Common myeloid progenitor, CD34-positive (primary cell): ENCODE measurements around the gene SRL.

Experiments used
- CTCF ChIA-PET: fragments of 350-600 bp; sonication (Branson Sonifier 250); formaldehyde crosslinking; loops from one replicate; lab custom pipeline; 2021; ENCODE audit warnings: antibody characterized with exemption; lab: Charles Lee
- POLR2A ChIA-PET: fragments of 350-600 bp; sonication (Branson Sonifier 250); formaldehyde crosslinking; loops from one replicate; lab custom pipeline; 2021; ENCODE audit warnings: antibody characterized with exemption; lab: Charles Lee
- DNase-seq, 3 donors: peaks; one replicate each; pipeline versions ENCODE4 v3.0.0 to v3.0.0-alpha.2; 2013
- H3K27ac ChIP-seq, 2 experiments: 1 replicate in 1 of 2; 2 replicates in 1 of 2; pipeline ENCODE4 v1.7.0; 2013; ENCODE audit warnings: inconsistent platforms in 2 of 2, low read length in 2 of 2, mild to moderate bottlenecking in 2 of 2, low read depth in 1 of 2, moderate library complexity in 1 of 2; ENCODE audit not compliant: severe bottlenecking in 2 of 2, insufficient read depth in 1 of 2, poor library complexity in 1 of 2
- H3K27me3 ChIP-seq, 5 experiments: replicated peaks in 2 of 5; 1 replicate in 3 of 5; 2 replicates in 2 of 5; pipeline versions ENCODE4 v1.6.1 to v1.7.0; 2013; ENCODE audit warnings: low read length in 4 of 5, mild to moderate bottlenecking in 2 of 5, moderate library complexity in 2 of 5, inconsistent platforms in 1 of 5; ENCODE audit not compliant: insufficient read depth in 5 of 5, control insufficient read depth in 4 of 5
- H3K36me3 ChIP-seq, 4 experiments: 1 replicate in 2 of 4; 2 replicates in 2 of 4; pipeline versions ENCODE4 v1.6.1 to v1.7.0; 2013; ENCODE audit warnings: low read length in 3 of 4, control low read depth in 1 of 4, mild to moderate bottlenecking in 1 of 4; ENCODE audit not compliant: control insufficient read depth in 4 of 4, insufficient read depth in 4 of 4
- H3K4me1 ChIP-seq, 4 experiments: 1 replicate in 3 of 4; 2 replicates in 1 of 4; pipeline versions ENCODE4 v1.6.1 to v1.7.1; 2013; ENCODE audit warnings: low read length in 3 of 4, mild to moderate bottlenecking in 3 of 4, control low read depth in 1 of 4, inconsistent platforms in 1 of 4, moderate library complexity in 1 of 4; ENCODE audit not compliant: control insufficient read depth in 4 of 4, insufficient read depth in 4 of 4; ENCODE audit errors: control extremely low read depth in 1 of 4
- H3K4me3 ChIP-seq, 7 experiments: 1 replicate in 4 of 7; 2 replicates in 3 of 7; pipeline versions ENCODE4 v1.5.1 to v1.7.0; 2013; ENCODE audit warnings: mild to moderate bottlenecking in 7 of 7, low read length in 6 of 7, moderate library complexity in 6 of 7, inconsistent platforms in 2 of 7, low read depth in 2 of 7, control low read depth in 1 of 7; ENCODE audit not compliant: insufficient read depth in 4 of 7, control insufficient read depth in 1 of 7; ENCODE audit errors: extremely low read depth in 1 of 7
- H3K9me3 ChIP-seq, 5 experiments: 1 replicate in 4 of 5; 2 replicates in 1 of 5; pipeline versions ENCODE4 v1.6.1 to v1.7.1; 2013; ENCODE audit warnings: low read length in 4 of 5, mild to moderate bottlenecking in 2 of 5, inconsistent platforms in 1 of 5, low read depth in 1 of 5, moderate library complexity in 1 of 5; ENCODE audit not compliant: control insufficient read depth in 4 of 5, insufficient read depth in 2 of 5; ENCODE audit errors: control extremely low read depth in 1 of 5
- WGBS: methylation state at CpG from one replicate; pipeline ENCODE4 v1.1.5; 2013; ENCODE audit not compliant: insufficient coverage; 5-methylcytosine and 5-hydroxymethylcytosine counted together

Gene SRL

DNA sequence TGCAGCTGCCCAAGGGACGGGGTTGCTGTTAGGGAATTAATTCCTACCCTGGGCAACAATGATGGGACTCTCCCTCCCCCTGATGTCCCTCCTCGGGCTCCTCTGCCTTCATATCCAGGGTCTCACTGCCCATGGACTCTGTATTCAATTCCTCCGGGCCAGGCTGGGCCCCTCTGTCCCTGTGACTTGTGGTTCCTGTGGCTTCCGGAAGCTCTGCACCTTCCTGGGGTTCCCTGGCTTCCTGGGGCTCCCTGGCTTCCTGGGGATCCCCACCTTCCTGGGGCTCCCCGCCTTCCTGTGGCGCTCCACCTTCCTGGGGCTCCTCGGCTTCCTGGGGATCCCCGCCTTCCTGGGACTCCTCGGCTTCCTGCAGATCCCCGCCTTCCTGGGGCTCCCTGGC is 35.2 kb downstream of the SRL start:
- ChIA-PET POLR2A (no interaction called here), CTCF (interaction anchor here (0.6 to 1.1 kb wide), 3 partner anchors 9 to 47 kb away, joined by 3 to 4 read pairs (median 3); no protein-coding TSS in a partner anchor)
- DNase-seq: peak in 1 of 3 donors; percentile 22
- peaks cover 0 to 13% (median 12%) of the 10 kb centered on the region in 4 experiments for H3K4me1 ChIP-seq
- no peak overlapping the region for H3K27ac ChIP-seq
- peaks cover 0 to 11% (median 5%) of the 10 kb centered on the region in 5 experiments for H3K27me3 ChIP-seq
- WGBS: 4% methylated on average over 10 of the region's 10 CpGs
- no peaks in the 10 kb centered on the region for H3K36me3 ChIP-seq
- H3K9me3 ChIP-seq: no peaks in the 10 kb centered on the region
- peak overlapping the region in 4 of 7 experiments; percentile 35 to 58 (median 37) for H3K4me3 ChIP-seq

DNA sequence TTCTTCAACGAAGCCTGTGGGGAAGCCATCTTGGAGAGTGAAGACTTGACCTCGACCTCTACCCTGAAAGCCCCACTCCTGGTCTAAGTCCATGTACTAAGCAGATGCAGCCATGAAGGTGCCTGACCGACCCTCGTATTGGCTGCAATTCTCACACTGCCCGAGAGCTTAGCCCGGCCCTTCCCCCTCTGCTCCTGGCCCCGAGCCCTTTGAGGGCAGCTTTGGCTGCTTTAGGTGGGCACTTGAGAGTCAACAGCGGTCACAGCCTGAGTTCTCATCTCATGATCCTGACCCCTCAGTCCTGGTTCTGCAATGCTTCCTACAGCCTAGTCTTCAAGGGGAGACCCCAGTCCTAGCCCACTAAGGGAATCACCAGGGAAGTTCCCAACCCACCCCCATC is 35.9 kb downstream of the SRL start:
- no peaks in the 10 kb centered on the region for H3K9me3 ChIP-seq
- H3K4me3 ChIP-seq: no peak overlapping the region
- peaks cover 0 to 13% (median 12%) of the 10 kb centered on the region in 4 experiments for H3K4me1 ChIP-seq
- no peak overlapping the region for H3K27ac ChIP-seq
- CTCF ChIA-PET: interaction anchor here (0.6 to 5.0 kb wide), 5 partner anchors 9 to 124 kb away, joined by 3 to 25 read pairs (median 3); no protein-coding TSS in a partner anchor
- peaks cover 0 to 11% (median 5%) of the 10 kb centered on the region in 5 experiments for H3K27me3 ChIP-seq
- no peaks in the 10 kb centered on the region for H3K36me3 ChIP-seq
- POLR2A ChIA-PET: no interaction called here
- DNase-seq: no peak
- WGBS: 89% methylated on average over 8 of the region's 8 CpGs

GRCh38 chr16:4204521-4204920 is 37.4 kb downstream of the SRL start:
- Histone ChIP-seq H3K9me3 (no peaks in the 10 kb centered on the region), H3K4me3 (no peak overlapping the region), H3K4me1 (peaks cover 0 to 21% (median 19%) of the 10 kb centered on the region in 4 experiments), H3K36me3 (no peaks in the 10 kb centered on the region), H3K27ac (no peak overlapping the region), H3K27me3 (peaks cover 0 to 11% (median 5%) of the 10 kb centered on the region in 5 experiments)
- no peak for DNase-seq
- 98% methylated on average over 8 of the region's 9 CpGs for WGBS
- ChIA-PET POLR2A (no interaction called here), CTCF (interaction anchor here (1.0 to 5.0 kb wide), 5 partner anchors 8 to 48 kb away, joined by 3 to 25 read pairs (median 4); no protein-coding TSS in a partner anchor)

DNA sequence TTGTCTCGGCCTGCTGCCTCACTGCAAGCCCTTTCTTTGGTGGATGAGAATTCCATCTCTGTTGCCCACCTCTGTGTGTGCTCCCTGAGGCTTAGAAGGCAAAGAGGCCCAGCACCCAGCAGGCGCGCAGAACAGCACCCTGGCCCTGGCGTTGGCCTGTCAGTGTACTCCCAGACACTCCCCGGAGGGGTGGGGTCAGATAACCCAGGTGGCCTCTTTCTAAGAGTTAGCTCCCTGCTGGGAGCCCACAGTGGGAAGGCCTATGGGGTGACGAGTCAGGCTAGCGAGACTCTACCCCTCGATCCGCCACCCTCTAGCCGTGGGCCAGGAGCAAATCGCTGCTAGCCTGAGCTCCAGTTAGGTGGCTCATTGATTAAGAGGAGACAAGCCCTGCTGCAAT is 38.1 kb downstream of the SRL start:
- H3K9me3 ChIP-seq: no peaks in the 10 kb centered on the region
- H3K27me3 ChIP-seq: peaks cover 0 to 11% (median 5%) of the 10 kb centered on the region in 5 experiments
- H3K36me3 ChIP-seq: no peaks in the 10 kb centered on the region
- WGBS: 98% methylated on average over 11 of the region's 11 CpGs
- no peak overlapping the region for H3K27ac ChIP-seq
- peaks cover 0 to 21% (median 19%) of the 10 kb centered on the region in 4 experiments for H3K4me1 ChIP-seq
- ChIA-PET POLR2A (no interaction called here), CTCF (interaction anchor here (1.5 to 5.0 kb wide), 3 partner anchors 14 to 49 kb away, joined by 3 to 25 read pairs (median 8); no protein-coding TSS in a partner anchor)
- no peak for DNase-seq
- H3K4me3 ChIP-seq: no peak overlapping the region

DNA sequence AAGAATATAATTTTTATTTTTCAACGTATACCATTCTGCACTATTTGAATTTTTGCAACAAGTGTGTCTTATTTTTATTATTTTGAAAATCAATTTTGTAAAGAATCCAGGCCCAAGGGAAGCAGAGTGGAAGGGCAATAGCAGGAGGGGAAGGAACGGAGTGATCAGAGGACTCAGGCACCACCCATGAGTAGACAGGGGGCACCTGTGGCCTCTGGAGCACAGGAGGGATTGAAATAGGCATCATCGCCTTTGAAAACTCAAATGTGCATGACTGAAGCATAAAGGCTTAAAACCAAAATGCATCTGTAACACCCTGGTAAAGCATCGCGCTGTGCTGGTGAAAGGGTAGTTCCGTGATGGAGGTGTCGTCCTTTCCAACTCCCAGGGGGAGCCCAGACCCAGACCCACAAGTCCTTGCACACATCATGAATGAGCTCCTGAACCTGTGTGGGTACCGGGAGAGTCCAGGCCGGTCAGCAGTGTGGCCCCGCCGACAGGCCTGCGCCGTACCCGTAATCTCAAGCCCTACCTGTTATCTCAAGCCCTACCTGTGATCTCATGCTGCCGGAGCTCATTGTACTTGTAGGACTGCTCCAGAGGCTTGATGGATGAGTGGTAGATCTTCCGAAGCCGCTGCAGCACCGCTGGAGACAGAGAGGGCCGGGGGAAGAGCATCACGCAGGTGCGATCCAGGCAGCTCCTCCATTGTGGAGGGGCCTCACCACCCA is 39.1 kb downstream of the SRL start:
- CTCF ChIA-PET: interaction anchor here (0.5 to 5.0 kb wide), 7 partner anchors 9 to 239 kb away, joined by 3 to 25 read pairs (median 3); no protein-coding TSS in a partner anchor
- DNase-seq: no peak
- Histone ChIP-seq H3K27me3 (peaks cover 0 to 11% (median 5%) of the 10 kb centered on the region in 5 experiments), H3K4me1 (peaks cover 0 to 21% (median 19%) of the 10 kb centered on the region in 4 experiments), H3K36me3 (no peaks in the 10 kb centered on the region), H3K9me3 (no peaks in the 10 kb centered on the region), H3K27ac (no peak overlapping the region), H3K4me3 (no peak overlapping the region)
- POLR2A ChIA-PET: interaction anchor here (0.6 kb wide), 1 partner anchor 150 kb away, joined by 4 read pairs; no protein-coding TSS in a partner anchor
- WGBS: 95% methylated on average over 15 of the region's 21 CpGs

DNA sequence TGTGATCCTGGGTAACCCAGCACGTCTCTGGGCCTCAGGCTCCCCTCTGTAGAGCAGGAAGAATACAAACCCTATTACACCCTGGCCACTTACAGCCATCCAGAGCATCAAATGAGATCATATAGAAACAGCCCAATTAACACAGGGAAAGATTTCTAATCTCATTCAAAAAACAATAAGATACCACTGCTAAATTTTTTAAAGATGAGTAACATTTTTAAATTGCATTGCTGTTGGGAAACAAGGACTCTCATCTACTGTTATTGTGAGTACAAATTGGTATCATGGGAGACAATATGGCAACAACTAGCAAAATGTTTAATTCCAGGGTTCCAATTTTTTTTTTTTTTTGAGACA is 41.1 kb downstream of the SRL start:
- POLR2A ChIA-PET: no interaction called here
- Histone ChIP-seq H3K9me3 (no peaks in the 10 kb centered on the region), H3K27ac (no peak overlapping the region), H3K4me1 (peaks cover 0 to 8% (median 7%) of the 10 kb centered on the region in 4 experiments), H3K4me3 (no peak overlapping the region), H3K36me3 (no peaks in the 10 kb centered on the region), H3K27me3 (peaks cover 0 to 2% (median 0%) of the 10 kb centered on the region in 5 experiments)
- no peak for DNase-seq
- 83% methylated on average over 1 of the region's 1 CpG for WGBS
- CTCF ChIA-PET: interaction anchor here (0.7 to 2.7 kb wide), 15 partner anchors 9 to 138 kb away, joined by 3 to 13 read pairs (median 5); no protein-coding TSS in a partner anchor
